Measurements from ENCODE around the gene ERVH48-1.
A peak's percentile ranks its signal among the peaks of the same experiment; 100 is the strongest.
"Not testable (repeated sequence)": the region's sequence is repeated elsewhere in the genome, so short reads cannot be mapped to it uniquely, and the experiment has no call there.

ERVH48-1 gene

DNA sequence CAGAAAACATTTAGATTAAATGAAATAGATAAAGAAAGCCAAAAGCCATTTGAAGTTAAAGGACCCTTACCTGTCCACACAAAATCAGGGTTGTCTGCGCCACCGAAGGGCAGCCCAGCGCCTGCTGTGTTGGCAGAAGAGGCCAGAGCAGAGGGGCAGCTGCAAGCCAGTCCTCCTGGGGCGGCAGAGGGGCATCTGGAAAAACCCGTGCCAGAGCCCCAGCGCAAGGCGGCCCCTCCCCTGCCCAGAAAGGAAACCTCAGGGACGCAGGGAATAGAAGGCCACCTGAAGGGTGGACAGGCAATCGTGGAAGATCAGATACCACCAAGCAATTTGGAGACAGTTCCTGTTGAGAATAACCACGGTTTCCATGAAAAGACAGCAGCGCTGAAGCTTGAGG is 21.6 kb downstream of the ERVH48-1 start:
- peaks cover 26% of the 10 kb centered on the region for H3K36me3 ChIP-seq (ENCODE audit: insufficient read depth, low read length)
- H3K27ac ChIP-seq (ENCODE audit: low read depth, low read length): no peak overlapping the region
- no peaks in the 10 kb centered on the region for H3K27me3 ChIP-seq (ENCODE audit: insufficient read depth, low read length)
- H2AFZ ChIP-seq (ENCODE audit: low read length, unreplicated experiment): no peak overlapping the region
- H3K4me3 ChIP-seq (ENCODE audit: low read depth, low read length): no peak overlapping the region
- H3K79me2 ChIP-seq (ENCODE audit: control insufficient read depth, insufficient read depth, low read length, unreplicated experiment): peaks cover 26% of the 10 kb centered on the region
- H3K4me1 ChIP-seq (ENCODE audit: control insufficient read depth, insufficient read depth, low read length, unreplicated experiment): no peaks in the 10 kb centered on the region

GRCh38 chr21:42900446-42900845 is 25.0 kb downstream of the ERVH48-1 start:
- H3K36me3 ChIP-seq (ENCODE audit: insufficient read depth, low read length): peaks cover 23% of the 10 kb centered on the region
- H3K4me1 ChIP-seq (ENCODE audit: control insufficient read depth, insufficient read depth, low read length, unreplicated experiment): no peaks in the 10 kb centered on the region
- H3K27ac ChIP-seq (ENCODE audit: low read depth, low read length): no peak overlapping the region
- no peaks in the 10 kb centered on the region for H3K27me3 ChIP-seq (ENCODE audit: insufficient read depth, low read length)
- H2AFZ ChIP-seq (ENCODE audit: low read length, unreplicated experiment): no peak overlapping the region
- no peak overlapping the region for H3K4me3 ChIP-seq (ENCODE audit: low read depth, low read length)
- peaks cover 45% of the 10 kb centered on the region for H3K79me2 ChIP-seq (ENCODE audit: control insufficient read depth, insufficient read depth, low read length, unreplicated experiment)

GRCh38 chr21:42892931-42893755 is 32.3 kb downstream of the ERVH48-1 start, which contains the start of gene NDUFV3:
NDUFV3 (plus strand) TSS chr21:42893309; CDS start chr21:42893334, 25 bp downstream.
- Histone ChIP-seq H2AFZ (ENCODE audit: low read length, unreplicated experiment) (peak within 1 kb of the TSS; percentile 94), H3K36me3 (ENCODE audit: insufficient read depth, low read length) (peaks cover 3% of the 10 kb centered on the region; the same call in 1 of the 2 replicates), H3K27me3 (ENCODE audit: insufficient read depth, low read length) (no peaks in the 10 kb centered on the region), H3K4me1 (ENCODE audit: control insufficient read depth, insufficient read depth, low read length, unreplicated experiment) (no peaks in the 10 kb centered on the region), H3K4me3 (ENCODE audit: low read depth, low read length) (peak within 1 kb of the TSS; percentile 99), H3K79me2 (ENCODE audit: control insufficient read depth, insufficient read depth, low read length, unreplicated experiment) (peaks cover 40% of the 10 kb centered on the region), H3K27ac (ENCODE audit: low read depth, low read length) (peak within 1 kb of the TSS; percentile 64)

DNA sequence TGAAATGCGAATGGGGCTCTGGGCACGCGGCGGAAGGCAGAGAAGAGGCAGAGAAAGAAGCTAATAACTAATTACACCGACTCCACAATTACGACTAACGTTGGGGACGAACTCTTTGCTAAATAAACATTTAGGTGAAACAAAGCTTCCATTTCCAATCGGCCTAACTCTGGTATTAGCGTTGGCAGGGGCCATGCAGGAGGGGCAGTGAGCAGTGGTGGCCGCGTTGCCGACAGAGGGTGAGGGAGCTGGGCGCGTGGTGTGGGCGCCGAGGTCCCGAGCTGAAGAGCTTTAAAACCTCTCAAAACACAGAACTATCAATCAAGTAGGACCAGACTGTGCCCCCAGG is 32.9 kb downstream of the ERVH48-1 start:
- peaks cover 37% of the 10 kb centered on the region for H3K79me2 ChIP-seq (ENCODE audit: control insufficient read depth, insufficient read depth, low read length, unreplicated experiment)
- peak overlapping the region; percentile 99 for H3K4me3 ChIP-seq (ENCODE audit: low read depth, low read length)
- H3K27me3 ChIP-seq (ENCODE audit: insufficient read depth, low read length): no peaks in the 10 kb centered on the region
- no peaks in the 10 kb centered on the region for H3K4me1 ChIP-seq (ENCODE audit: control insufficient read depth, insufficient read depth, low read length, unreplicated experiment)
- peaks cover 3% of the 10 kb centered on the region; the same call in 1 of the 2 replicates for H3K36me3 ChIP-seq (ENCODE audit: insufficient read depth, low read length)
- H2AFZ ChIP-seq (ENCODE audit: low read length, unreplicated experiment): peak overlapping the region; percentile 94
- H3K27ac ChIP-seq (ENCODE audit: low read depth, low read length): peak overlapping the region; percentile 64

DNA sequence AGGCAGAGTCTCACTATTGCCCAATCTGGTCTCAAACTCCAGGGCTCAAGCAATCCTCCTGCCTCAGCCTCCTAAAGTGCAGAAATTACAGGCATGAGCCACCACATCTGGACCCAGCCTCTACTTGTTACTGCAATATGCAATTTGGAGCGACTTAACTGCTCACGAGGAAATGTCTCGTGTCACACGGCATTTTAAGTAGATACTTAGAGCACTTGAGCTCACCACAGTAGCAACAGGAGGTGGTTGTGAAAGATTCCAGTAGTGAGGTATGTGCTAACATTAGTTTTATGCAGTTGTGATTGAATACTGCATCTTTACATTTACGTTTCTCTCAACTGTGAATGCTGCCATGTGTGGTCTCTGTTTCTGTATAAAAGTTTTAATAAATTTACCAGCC is 38.1 kb downstream of the ERVH48-1 start:
- Histone ChIP-seq H3K4me3 (ENCODE audit: low read depth, low read length) (no peak overlapping the region), H3K27ac (ENCODE audit: low read depth, low read length) (no peak overlapping the region), H3K36me3 (ENCODE audit: insufficient read depth, low read length) (peaks cover 4% of the 10 kb centered on the region; the same call in 1 of the 2 replicates), H3K79me2 (ENCODE audit: control insufficient read depth, insufficient read depth, low read length, unreplicated experiment) (no peaks in the 10 kb centered on the region), H2AFZ (ENCODE audit: low read length, unreplicated experiment) (no peak overlapping the region), H3K4me1 (ENCODE audit: control insufficient read depth, insufficient read depth, low read length, unreplicated experiment) (no peaks in the 10 kb centered on the region), H3K27me3 (ENCODE audit: insufficient read depth, low read length) (no peaks in the 10 kb centered on the region)

DNA sequence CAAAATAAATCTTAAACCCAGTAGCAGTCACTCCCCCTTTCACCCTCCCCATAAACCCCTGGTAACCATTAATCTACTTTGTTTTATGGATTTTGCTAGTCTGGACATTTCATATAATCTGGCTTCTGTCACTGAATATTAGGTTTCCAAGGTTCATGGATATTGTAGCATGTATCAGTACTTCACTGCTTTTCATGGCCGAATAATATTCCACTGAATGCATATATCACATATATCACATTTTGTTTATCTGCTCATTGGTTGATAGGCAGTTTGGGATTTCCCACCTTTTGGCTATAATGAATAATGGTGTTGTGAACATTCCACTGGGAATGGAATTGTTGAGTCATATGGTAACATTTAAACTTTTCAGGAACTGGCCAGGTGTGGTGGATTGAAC is 41.5 kb downstream of the ERVH48-1 start:
- Histone ChIP-seq H3K4me3 (ENCODE audit: low read depth, low read length) (no peak overlapping the region), H3K36me3 (ENCODE audit: insufficient read depth, low read length) (peaks cover 4% of the 10 kb centered on the region; the same call in 1 of the 2 replicates), H3K79me2 (ENCODE audit: control insufficient read depth, insufficient read depth, low read length, unreplicated experiment) (peaks cover 12% of the 10 kb centered on the region), H2AFZ (ENCODE audit: low read length, unreplicated experiment) (no peak overlapping the region), H3K27me3 (ENCODE audit: insufficient read depth, low read length) (no peaks in the 10 kb centered on the region), H3K27ac (ENCODE audit: low read depth, low read length) (no peak overlapping the region), H3K4me1 (ENCODE audit: control insufficient read depth, insufficient read depth, low read length, unreplicated experiment) (peaks cover 6% of the 10 kb centered on the region)

GRCh38 chr21:42880352-42880751 is 45.1 kb downstream of the ERVH48-1 start:
- Histone ChIP-seq H3K79me2 (ENCODE audit: control insufficient read depth, insufficient read depth, low read length, unreplicated experiment) (peaks cover 41% of the 10 kb centered on the region), H3K27me3 (ENCODE audit: insufficient read depth, low read length) (no peaks in the 10 kb centered on the region), H2AFZ (ENCODE audit: low read length, unreplicated experiment) (peak overlapping the region; percentile 73), H3K4me3 (ENCODE audit: low read depth, low read length) (peak overlapping the region; percentile 94), H3K27ac (ENCODE audit: low read depth, low read length) (no peak overlapping the region), H3K4me1 (ENCODE audit: control insufficient read depth, insufficient read depth, low read length, unreplicated experiment) (peaks cover 6% of the 10 kb centered on the region), H3K36me3 (ENCODE audit: insufficient read depth, low read length) (peaks cover 7% of the 10 kb centered on the region; the same call in 1 of the 2 replicates)

GRCh38 chr21:42878993-42879787 is 46.2 kb downstream of the ERVH48-1 start, which contains the start of gene WDR4:
WDR4 (minus strand) TSS chr21:42879539; CDS start chr21:42879495, 44 bp downstream.
- H2AFZ ChIP-seq (ENCODE audit: low read length, unreplicated experiment): peak within 1 kb of the TSS; percentile 73
- H3K27ac ChIP-seq (ENCODE audit: low read depth, low read length): peak within 1 kb of the TSS; percentile 78
- peaks cover 7% of the 10 kb centered on the region; the same call in 1 of the 2 replicates for H3K36me3 ChIP-seq (ENCODE audit: insufficient read depth, low read length)
- no peaks in the 10 kb centered on the region for H3K27me3 ChIP-seq (ENCODE audit: insufficient read depth, low read length)
- H3K4me1 ChIP-seq (ENCODE audit: control insufficient read depth, insufficient read depth, low read length, unreplicated experiment): peaks cover 6% of the 10 kb centered on the region
- H3K4me3 ChIP-seq (ENCODE audit: low read depth, low read length): peak within 1 kb of the TSS; percentile 94
- peaks cover 41% of the 10 kb centered on the region for H3K79me2 ChIP-seq (ENCODE audit: control insufficient read depth, insufficient read depth, low read length, unreplicated experiment)

DNA sequence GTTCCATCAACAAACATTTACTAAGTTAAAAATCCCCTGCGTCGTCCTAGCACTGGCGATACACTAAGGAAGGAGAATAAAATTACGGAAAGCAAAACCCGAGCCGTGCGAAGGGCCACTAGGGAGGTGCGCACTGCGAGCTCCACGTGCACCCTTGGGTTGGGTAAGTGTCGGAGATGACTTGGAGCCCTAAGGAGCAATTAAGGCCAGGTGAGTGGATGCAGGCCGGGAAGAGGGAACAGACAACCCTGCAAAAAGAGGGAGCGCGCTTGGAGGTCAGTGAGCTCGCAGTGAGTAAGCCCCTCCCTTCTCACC is 46.8 kb downstream of the ERVH48-1 start:
- H3K4me1 ChIP-seq (ENCODE audit: control insufficient read depth, insufficient read depth, low read length, unreplicated experiment): peaks cover 6% of the 10 kb centered on the region
- peaks cover 4% of the 10 kb centered on the region; the same call in 1 of the 2 replicates for H3K36me3 ChIP-seq (ENCODE audit: insufficient read depth, low read length)
- peak overlapping the region; percentile 19 for H2AFZ ChIP-seq (ENCODE audit: low read length, unreplicated experiment)
- H3K27me3 ChIP-seq (ENCODE audit: insufficient read depth, low read length): no peaks in the 10 kb centered on the region
- peaks cover 42% of the 10 kb centered on the region for H3K79me2 ChIP-seq (ENCODE audit: control insufficient read depth, insufficient read depth, low read length, unreplicated experiment)
- H3K27ac ChIP-seq (ENCODE audit: low read depth, low read length): peak overlapping the region; percentile 78
- peak overlapping the region; percentile 94 for H3K4me3 ChIP-seq (ENCODE audit: low read depth, low read length)

DNA sequence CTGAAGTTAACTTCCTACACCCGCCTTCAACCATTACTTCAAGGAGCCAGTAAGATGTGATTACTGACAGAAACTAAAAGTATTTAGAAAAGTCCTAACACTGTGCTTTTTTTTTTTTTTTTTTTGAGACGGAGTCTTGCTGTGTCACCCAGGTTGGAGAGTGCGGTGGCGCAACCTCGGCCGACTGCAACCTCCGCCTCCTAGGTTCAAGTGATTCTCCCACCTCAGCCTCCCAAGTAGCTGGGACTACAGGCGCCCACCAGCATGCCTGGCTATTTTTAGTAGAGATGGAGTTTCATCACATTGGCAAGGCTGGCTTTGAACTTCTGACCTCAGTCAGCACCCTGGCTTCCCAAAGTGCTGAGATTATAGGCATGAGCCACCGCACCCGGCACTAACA is 49.6 kb downstream of the ERVH48-1 start:
- Histone ChIP-seq H3K79me2 (ENCODE audit: control insufficient read depth, insufficient read depth, low read length, unreplicated experiment) (peaks cover 57% of the 10 kb centered on the region), H3K36me3 (ENCODE audit: insufficient read depth, low read length) (peaks cover 19% of the 10 kb centered on the region; the same call in 1 of the 2 replicates)
- H3K4me1 ChIP-seq (ENCODE audit: control insufficient read depth, insufficient read depth, low read length, unreplicated experiment); H3K4me3 ChIP-seq (ENCODE audit: low read depth, low read length); H2AFZ ChIP-seq (ENCODE audit: low read length, unreplicated experiment); H3K27me3 ChIP-seq (ENCODE audit: insufficient read depth, low read length); H3K27ac ChIP-seq (ENCODE audit: low read depth, low read length): not testable (repeated sequence)
